ENCODE data around the gene FIBCD1. TPM values are rescaled to one million over a fixed set of nuclear protein-coding genes. Genes with fewer than 3 reads are reported as not detected.

FIBCD1 gene
- total RNA-seq, 1 donor from 2014 or later = 0.53 TPM

DNA sequence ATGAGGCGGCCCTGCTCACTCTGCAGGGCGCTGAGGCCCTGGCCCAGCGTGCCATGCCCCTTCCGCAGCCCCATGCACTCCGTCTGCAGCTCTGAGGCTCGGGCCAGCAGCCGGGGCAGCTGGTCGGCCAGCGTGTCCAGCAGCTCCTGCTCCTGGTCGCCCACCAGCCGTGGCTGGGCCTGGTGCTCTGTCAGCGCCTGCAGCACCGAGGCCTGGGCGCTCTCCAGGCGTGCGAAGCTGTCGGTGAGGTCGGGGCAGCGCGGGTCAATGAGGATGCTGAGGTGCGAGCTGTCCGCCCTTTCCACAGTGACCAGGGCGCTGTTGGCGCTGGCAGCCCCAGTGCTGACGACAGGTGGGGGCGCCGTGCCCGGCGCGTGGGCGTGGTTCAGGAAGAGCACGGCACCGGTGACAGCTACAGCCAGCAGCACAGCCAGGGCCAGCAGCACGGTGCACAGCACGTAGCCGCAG is 9.4 kb downstream of the FIBCD1 start:
- H3K27me3 Mint-ChIP-seq = peaks cover 18% of the 10 kb centered on the region
- DNase-seq (ENCODE audit: extremely low spot score, unreplicated experiment) = no peak
- no peaks in the 10 kb centered on the region for H3K9me3 Mint-ChIP-seq
- no peak overlapping the region for H3K4me3 Mint-ChIP-seq
- TF ChIP-seq, protein P1, sequence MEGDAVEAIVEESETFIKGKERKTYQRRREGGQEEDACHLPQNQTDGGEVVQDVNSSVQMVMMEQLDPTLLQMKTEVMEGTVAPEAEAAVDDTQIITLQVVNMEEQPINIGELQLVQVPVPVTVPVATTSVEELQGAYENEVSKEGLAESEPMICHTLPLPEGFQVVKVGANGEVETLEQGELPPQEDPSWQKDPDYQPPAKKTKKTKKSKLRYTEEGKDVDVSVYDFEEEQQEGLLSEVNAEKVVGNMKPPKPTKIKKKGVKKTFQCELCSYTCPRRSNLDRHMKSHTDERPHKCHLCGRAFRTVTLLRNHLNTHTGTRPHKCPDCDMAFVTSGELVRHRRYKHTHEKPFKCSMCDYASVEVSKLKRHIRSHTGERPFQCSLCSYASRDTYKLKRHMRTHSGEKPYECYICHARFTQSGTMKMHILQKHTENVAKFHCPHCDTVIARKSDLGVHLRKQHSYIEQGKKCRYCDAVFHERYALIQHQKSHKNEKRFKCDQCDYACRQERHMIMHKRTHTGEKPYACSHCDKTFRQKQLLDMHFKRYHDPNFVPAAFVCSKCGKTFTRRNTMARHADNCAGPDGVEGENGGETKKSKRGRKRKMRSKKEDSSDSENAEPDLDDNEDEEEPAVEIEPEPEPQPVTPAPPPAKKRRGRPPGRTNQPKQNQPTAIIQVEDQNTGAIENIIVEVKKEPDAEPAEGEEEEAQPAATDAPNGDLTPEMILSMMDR (conservative IDR thresholded peaks at IDR 0.05) = no peak
- peaks cover 23% of the 10 kb centered on the region for H3K4me1 Mint-ChIP-seq (ENCODE audit: unreplicated experiment)
- H3K36me3 Mint-ChIP-seq = no peaks in the 10 kb centered on the region
- H3K27ac Mint-ChIP-seq = no peak overlapping the region

GRCh38 chr9:130927995-130928900 is 10.8 kb downstream of the FIBCD1 start:
- no peak overlapping the region for H3K27ac Mint-ChIP-seq
- H3K4me1 Mint-ChIP-seq (ENCODE audit: unreplicated experiment) = peaks cover 22% of the 10 kb centered on the region
- TF ChIP-seq, protein P1 (conservative IDR thresholded peaks at IDR 0.05) = no peak
- H3K36me3 Mint-ChIP-seq = no peaks in the 10 kb centered on the region
- no peaks in the 10 kb centered on the region for H3K9me3 Mint-ChIP-seq
- no peak for DNase-seq (ENCODE audit: extremely low spot score, unreplicated experiment)
- H3K27me3 Mint-ChIP-seq = peaks cover 16% of the 10 kb centered on the region
- H3K4me3 Mint-ChIP-seq = no peak overlapping the region

GRCh38 chr9:130927338-130927737 is 11.7 kb downstream of the FIBCD1 start:
- Mint-ChIP-seq H3K9me3 (no peaks in the 10 kb centered on the region), H3K4me1 (ENCODE audit: unreplicated experiment) (peaks cover 21% of the 10 kb centered on the region), H3K36me3 (no peaks in the 10 kb centered on the region), H3K4me3 (no peak overlapping the region), H3K27ac (no peak overlapping the region), H3K27me3 (peaks cover 15% of the 10 kb centered on the region)
- TF ChIP-seq, protein P1 (conservative IDR thresholded peaks at IDR 0.05) = no peak
- no peak for DNase-seq (ENCODE audit: extremely low spot score, unreplicated experiment)

DNA sequence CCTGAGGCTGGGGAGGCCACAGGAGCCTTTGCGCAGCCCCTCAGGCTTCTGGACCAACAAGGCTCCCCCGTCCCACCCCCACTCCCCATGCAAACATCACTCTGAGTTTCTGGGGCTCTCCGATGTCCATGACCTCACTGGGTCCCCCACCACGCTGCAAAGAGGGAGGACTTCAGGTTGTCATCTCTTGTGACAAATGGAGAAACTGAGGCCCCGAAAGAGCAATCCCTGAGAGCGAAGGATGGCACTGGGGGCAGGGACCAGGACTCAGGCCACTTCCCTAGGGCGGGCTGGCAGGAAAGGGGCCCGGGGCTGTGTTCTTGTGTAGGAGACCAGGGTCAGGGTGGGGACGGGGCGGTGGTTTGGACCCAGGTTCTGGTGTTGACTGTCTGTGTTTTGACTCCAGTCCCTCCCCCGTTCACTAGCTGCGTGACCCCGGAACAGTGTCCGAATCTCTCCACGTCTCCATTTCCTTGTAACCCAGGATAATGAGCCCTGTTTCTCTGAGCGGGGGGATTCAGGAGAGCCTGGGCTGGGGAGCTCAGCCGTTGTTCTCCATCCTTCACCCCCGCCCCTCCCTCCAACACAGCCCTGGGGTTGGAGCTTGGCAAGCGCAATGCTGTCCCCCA is 13.9 kb downstream of the FIBCD1 start:
- TF ChIP-seq, protein P1 (conservative IDR thresholded peaks at IDR 0.05) = no peak

GRCh38 chr9:130924448-130924788 is 14.6 kb downstream of the FIBCD1 start:
- Mint-ChIP-seq H3K9me3 (no peaks in the 10 kb centered on the region), H3K27ac (no peak overlapping the region), H3K27me3 (peaks cover 18% of the 10 kb centered on the region), H3K4me3 (no peak overlapping the region), H3K36me3 (no peaks in the 10 kb centered on the region), H3K4me1 (ENCODE audit: unreplicated experiment) (peaks cover 29% of the 10 kb centered on the region)
- DNase-seq (ENCODE audit: extremely low spot score, unreplicated experiment) = no peak
- TF ChIP-seq, protein P1 (conservative IDR thresholded peaks at IDR 0.05) = no peak

More for the DNA sequence above, 13.9 kb downstream of the FIBCD1 start:
- no peak for DNase-seq (ENCODE audit: extremely low spot score, unreplicated experiment)
- peaks cover 29% of the 10 kb centered on the region for H3K4me1 Mint-ChIP-seq (ENCODE audit: unreplicated experiment)
- H3K27me3 Mint-ChIP-seq = peaks cover 18% of the 10 kb centered on the region
- no peak overlapping the region for H3K4me3 Mint-ChIP-seq
- no peaks in the 10 kb centered on the region for H3K36me3 Mint-ChIP-seq
- no peaks in the 10 kb centered on the region for H3K9me3 Mint-ChIP-seq
- H3K27ac Mint-ChIP-seq = no peak overlapping the region
